Endothelial cell of umbilical vein (primary cell): ENCODE measurements around the gene SMIM7. TPM values are rescaled to one million over a fixed set of nuclear protein-coding genes. Genes with fewer than 3 reads are reported as not detected.

Source experiments
- BruUV-seq: library from RNA; stranded (reverse); fragments of 400-500 nt; replicated peaks from 2 replicates; lab custom pipeline; 2021; lab: Mats Ljungman, UMichigan
- CTCF ChIA-PET: fragments of 300-600, 350-600 bp; sonication (Branson Sonifier 250); formaldehyde crosslinking; loops from one replicate; lab custom pipeline; 2021; ENCODE audit warnings: antibody characterized with exemption, inconsistent platforms; lab: Charles Lee
- POLR2A ChIA-PET: fragments of 300-600, 350-600 bp; sonication (Branson Sonifier 250); formaldehyde crosslinking; loops from one replicate; lab custom pipeline; 2021; ENCODE audit warnings: antibody characterized with exemption, inconsistent platforms; lab: Charles Lee
- DNase-seq: peaks from one replicate; pipeline ENCODE4 v3.0.0-alpha.2; 2011; ENCODE audit warnings: low read depth, low spot score
- FAIRE-seq: peaks from 2 replicates; lab custom pipeline; 2011; peaks lifted over from hg19 to GRCh38; lab: Jason Lieb, UNC
- H2AFZ ChIP-seq: 2 replicates; pipeline ENCODE4 v1.6.0; 2012; ENCODE audit warnings: low read depth, low read length, control low read depth, inconsistent platforms
- H3K27ac ChIP-seq: 2 replicates; pipeline ENCODE4 v1.5.1; 2011; ENCODE audit warnings: low read depth, mild to moderate bottlenecking, control low read depth, low read length, moderate library complexity; ENCODE audit not compliant: insufficient read depth
- H3K27me3 ChIP-seq, 2 experiments: 2 replicates each; pipeline versions ENCODE4 v1.6.0 to v1.6.1; 2011; ENCODE audit warnings: low read length in 2 of 2, mixed read lengths in 1 of 2; ENCODE audit not compliant: control insufficient read depth in 2 of 2, insufficient read depth in 2 of 2
- H3K36me3 ChIP-seq, 2 experiments: 2 replicates in 1 of 2; 3 replicates in 1 of 2; pipeline ENCODE4 v1.5.1; 2011; ENCODE audit warnings: low read length in 2 of 2, mild to moderate bottlenecking in 1 of 2, moderate library complexity in 1 of 2; ENCODE audit not compliant: control insufficient read depth in 2 of 2, insufficient read depth in 2 of 2; ENCODE audit errors: extremely low read depth in 1 of 2
- H3K4me1 ChIP-seq: 3 replicates; pipeline ENCODE4 v1.5.1; 2011; ENCODE audit warnings: mild to moderate bottlenecking, low read length; ENCODE audit not compliant: control insufficient read depth, insufficient read depth; ENCODE audit errors: extremely low read depth
- H3K4me2 ChIP-seq: 2 replicates; pipeline ENCODE4 v1.6.1; 2011; ENCODE audit warnings: low read length, control low read depth, mixed read lengths; ENCODE audit not compliant: insufficient read depth
- H3K4me3 ChIP-seq, 3 experiments: fragments of 200-600 bp in 1 of 3; sonication (generic), shearing (Covaris generic) in 1 of 3; replicated peaks in 1 of 3; 2 replicates each; pipeline ENCODE4 v1.5.1; 2011 to 2016; ENCODE audit warnings: control low read depth in 3 of 3, low read length in 3 of 3, mild to moderate bottlenecking in 2 of 3, inconsistent platforms in 1 of 3, low read depth in 1 of 3, moderate library complexity in 1 of 3; ENCODE audit not compliant: insufficient read depth in 1 of 3
- H3K79me2 ChIP-seq: 2 replicates; pipeline ENCODE4 v1.6.0; 2012; ENCODE audit warnings: low read length, inconsistent platforms; ENCODE audit not compliant: control insufficient read depth, insufficient read depth
- H3K9ac ChIP-seq: replicated peaks from 2 replicates; pipeline ENCODE3; 2011; ENCODE audit warnings: low read length, control low read depth; ENCODE audit not compliant: insufficient read depth; ENCODE audit errors: extremely low read depth
- H3K9me1 ChIP-seq: replicated peaks from 3 replicates; pipeline ENCODE4 v1.6.0; 2011; ENCODE audit warnings: mild to moderate bottlenecking, low read length; ENCODE audit not compliant: control insufficient read depth, insufficient read depth; ENCODE audit errors: extremely low read depth
- H3K9me3 ChIP-seq: replicated peaks from 2 replicates; pipeline ENCODE4 v1.5.1; 2012; ENCODE audit warnings: low read length, inconsistent platforms; ENCODE audit not compliant: control insufficient read depth, insufficient read depth
- H4K20me1 ChIP-seq: replicated peaks from 2 replicates; pipeline ENCODE3; 2011; ENCODE audit warnings: mild to moderate bottlenecking, low read length; ENCODE audit not compliant: control insufficient read depth, insufficient read depth; ENCODE audit errors: extremely low read depth
- GATA2 ChIP-seq: IDR thresholded peaks from 2 replicates; pipeline ENCODE4 v1.7.0; 2011; ENCODE audit warnings: low read depth, mild to moderate bottlenecking, moderate library complexity, mixed read lengths, low read length; ENCODE audit not compliant: insufficient read length, insufficient read depth
- JUN ChIP-seq: IDR thresholded peaks from 2 replicates; pipeline ENCODE4 v1.6.1; 2011; ENCODE audit warnings: borderline replicate concordance, low read depth; ENCODE audit not compliant: insufficient read length, insufficient read depth
- MYC ChIP-seq: IDR thresholded peaks from one replicate; pipeline ENCODE4 v1.6.1; 2011; ENCODE audit warnings: mild to moderate bottlenecking, low read depth, low read length
- POLR2A ChIP-seq: IDR thresholded peaks from 2 replicates; pipeline ENCODE4 v1.6.1; 2012; ENCODE audit warnings: low read depth, mild to moderate bottlenecking, control low read depth, low read length
- POLR2AphosphoS5 ChIP-seq: IDR thresholded peaks from 2 replicates; pipeline ENCODE4 v1.6.1; 2012; ENCODE audit warnings: low read depth, mild to moderate bottlenecking, control low read depth, low read length, moderate library complexity; ENCODE audit not compliant: insufficient read depth
- dilution Hi-C: fragments of 300-500 bp; cut with MboI; formaldehyde crosslinking; loops from one replicate; pipeline ENCODE4 v1.15.0; 2019; ENCODE audit warnings: low sequenced_read_pairs; ENCODE audit not compliant: extremely low pct_ligation_motif_present
- intact Hi-C: fragments of 100-400 bp; cut with micrococcal nuclease; formaldehyde crosslinking; loops from one replicate; pipeline ENCODE4 v1.10.0; 2022
- polyA plus RNA-seq, 4 experiments: library from polyadenylated mRNA; depleted of rRNA in 3 of 4; stranded (reverse) in 3 of 4; unstranded in 1 of 4; fragments of >200 nt; gene quantifications; 2 replicates each; pipeline versions ENCODE4 v1.2.1 to v1.2.3, GENCODE V29; 2011 to 2012; ENCODE audit warnings: missing spikeins in 1 of 4
- total RNA-seq: library from RNA; stranded (reverse); gene quantifications from 2 replicates; pipeline ENCODE4 v1.2.3, GENCODE V29; 2021
- TF ChIP-seq, protein P1 (sequence below): IDR thresholded peaks from 2 replicates; pipeline ENCODE4 v1.6.1; 2011; ENCODE audit not compliant: insufficient read depth, insufficient read length
- TF ChIP-seq, protein P2 (sequence below), 2 donors: IDR thresholded peaks; 1 replicate in 1 of 2; 2 replicates in 1 of 2; pipeline ENCODE4 v1.5.1; 2011; ENCODE audit warnings: low read length in 2 of 2, mild to moderate bottlenecking in 2 of 2, moderate library complexity in 2 of 2, control low read depth in 1 of 2, inconsistent platforms in 1 of 2, low read depth in 1 of 2; ENCODE audit not compliant: insufficient read depth in 1 of 2; ENCODE audit errors: extremely low read depth in 1 of 2

SMIM7 gene
- total and polyA plus RNA-seq, 2 donors (not counting 3 experiments of a cell fraction or from before 2014, with no cell fraction given): 51.1 to 62.0 TPM

GRCh38 chr19:16614941-16615340 lies 45.0 kb downstream of the SMIM7 start:
- Histone ChIP-seq H3K36me3 (no peaks in the 10 kb centered on the region), H3K9me3 (no peaks in the 10 kb centered on the region), H3K4me2 (no peak overlapping the region), H3K27ac (no peak overlapping the region), H3K27me3 (no peaks in the 10 kb centered on the region), H3K9me1 (no peaks in the 10 kb centered on the region), H2AFZ (no peak overlapping the region), H3K4me1 (no peaks in the 10 kb centered on the region), H3K9ac (no peak overlapping the region), H3K79me2 (peaks cover 93% of the 10 kb centered on the region), H4K20me1 (no peaks in the 10 kb centered on the region), H3K4me3 (no peak overlapping the region)
- intact Hi-C loops: no loop called here
- TF ChIP-seq POLR2AphosphoS5: no peak
- TF ChIP-seq, protein P1, sequence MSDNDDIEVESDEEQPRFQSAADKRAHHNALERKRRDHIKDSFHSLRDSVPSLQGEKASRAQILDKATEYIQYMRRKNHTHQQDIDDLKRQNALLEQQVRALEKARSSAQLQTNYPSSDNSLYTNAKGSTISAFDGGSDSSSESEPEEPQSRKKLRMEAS: no peak
- TF ChIP-seq MYC: no peak
- TF ChIP-seq JUN: no peak
- no peak for TF ChIP-seq POLR2A
- no peak for TF ChIP-seq GATA2
- TF ChIP-seq, protein P2, sequence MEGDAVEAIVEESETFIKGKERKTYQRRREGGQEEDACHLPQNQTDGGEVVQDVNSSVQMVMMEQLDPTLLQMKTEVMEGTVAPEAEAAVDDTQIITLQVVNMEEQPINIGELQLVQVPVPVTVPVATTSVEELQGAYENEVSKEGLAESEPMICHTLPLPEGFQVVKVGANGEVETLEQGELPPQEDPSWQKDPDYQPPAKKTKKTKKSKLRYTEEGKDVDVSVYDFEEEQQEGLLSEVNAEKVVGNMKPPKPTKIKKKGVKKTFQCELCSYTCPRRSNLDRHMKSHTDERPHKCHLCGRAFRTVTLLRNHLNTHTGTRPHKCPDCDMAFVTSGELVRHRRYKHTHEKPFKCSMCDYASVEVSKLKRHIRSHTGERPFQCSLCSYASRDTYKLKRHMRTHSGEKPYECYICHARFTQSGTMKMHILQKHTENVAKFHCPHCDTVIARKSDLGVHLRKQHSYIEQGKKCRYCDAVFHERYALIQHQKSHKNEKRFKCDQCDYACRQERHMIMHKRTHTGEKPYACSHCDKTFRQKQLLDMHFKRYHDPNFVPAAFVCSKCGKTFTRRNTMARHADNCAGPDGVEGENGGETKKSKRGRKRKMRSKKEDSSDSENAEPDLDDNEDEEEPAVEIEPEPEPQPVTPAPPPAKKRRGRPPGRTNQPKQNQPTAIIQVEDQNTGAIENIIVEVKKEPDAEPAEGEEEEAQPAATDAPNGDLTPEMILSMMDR (IDR thresholded peaks at IDR 0.05; ENCODE audit: extremely low read depth in 1 of 2, insufficient read depth in 1 of 2, low read depth in 1 of 2, low read length in 2 of 2): no peak
- BruUV-seq: no TSS peak
- ChIA-PET CTCF (no interaction called here), POLR2A (no interaction called here)
- dilution Hi-C loops: no loop called here
- DNase-seq (no peak), FAIRE-seq (no peak)

DNA sequence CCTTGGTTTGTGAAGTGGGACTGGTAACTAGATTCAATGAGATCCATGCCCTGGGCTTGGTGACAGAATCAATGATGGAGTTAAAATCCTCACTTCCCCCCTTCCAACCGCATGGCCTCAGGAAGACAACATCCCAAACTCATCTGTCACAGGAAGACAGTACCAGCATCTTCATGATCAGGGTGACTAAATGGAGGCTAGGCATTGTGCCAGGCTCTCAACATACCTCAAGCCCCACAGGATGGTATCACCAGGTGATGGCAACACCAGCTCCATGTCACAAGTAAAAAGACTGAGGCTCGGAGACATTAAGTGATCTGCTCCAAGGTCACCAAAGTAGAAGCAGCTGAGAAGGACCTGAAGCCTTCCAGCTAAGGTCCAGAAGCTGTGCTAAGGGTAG lies 46.1 kb downstream of the SMIM7 start:
- H3K4me1 ChIP-seq: no peaks in the 10 kb centered on the region
- TF ChIP-seq, protein P1: no peak
- TF ChIP-seq, protein P2 (IDR thresholded peaks at IDR 0.05; ENCODE audit: extremely low read depth in 1 of 2, insufficient read depth in 1 of 2, low read depth in 1 of 2, low read length in 2 of 2): no peak
- no peak for TF ChIP-seq JUN
- no peak overlapping the region for H2AFZ ChIP-seq
- intact Hi-C loops (no loop called here), dilution Hi-C loops (no loop called here)
- FAIRE-seq (peak; percentile 35), DNase-seq (no peak)
- no TSS peak for BruUV-seq
- no peak overlapping the region for H3K9ac ChIP-seq
- no peak overlapping the region for H3K4me3 ChIP-seq
- no peak overlapping the region for H3K27ac ChIP-seq
- no peaks in the 10 kb centered on the region for H3K27me3 ChIP-seq
- H3K36me3 ChIP-seq: no peaks in the 10 kb centered on the region
- no peaks in the 10 kb centered on the region for H3K9me3 ChIP-seq
- H4K20me1 ChIP-seq: no peaks in the 10 kb centered on the region
- ChIA-PET POLR2A (no interaction called here), CTCF (no interaction called here)
- no peaks in the 10 kb centered on the region for H3K9me1 ChIP-seq
- H3K79me2 ChIP-seq: peaks cover 92% of the 10 kb centered on the region
- no peak overlapping the region for H3K4me2 ChIP-seq
